WTC11 (cell line): ENCODE data around the gene AOC1. TPM values are rescaled to one million over a fixed set of nuclear protein-coding genes. Genes with fewer than 3 reads are reported as not detected.

ENCODE experiments used
- ATAC-seq: fragments of 200-7000 bp; cut with Tn5 transposase; 2 replicates; pipeline ENCODE4 v1.10.0; 2021; ENCODE audit warnings: mild to moderate bottlenecking, moderate library complexity
- CTCF ChIA-PET: fragments of 300-600 bp; sonication (Branson Sonifier 250); formaldehyde crosslinking; loops from one replicate; lab custom pipeline; 2021; ENCODE audit warnings: antibody characterized with exemption; lab: Charles Lee
- POLR2A ChIA-PET: fragments of 350-600 bp; sonication (Branson Sonifier 250); formaldehyde crosslinking; loops from one replicate; lab custom pipeline; 2021; ENCODE audit warnings: antibody characterized with exemption; lab: Charles Lee
- DNase-seq: peaks from one replicate; pipeline ENCODE4 v3.0.0; 2021; ENCODE audit warnings: low spot score
- H3K27ac Mint-ChIP-seq: 2 replicates; pipeline ENCODE4 v1.8.0; 2021; ENCODE audit warnings: mixed read lengths
- H3K27me3 Mint-ChIP-seq: 2 replicates; pipeline ENCODE4 v1.8.0; 2021; ENCODE audit warnings: low read depth, mild to moderate bottlenecking, moderate library complexity, mixed read lengths
- H3K36me3 Mint-ChIP-seq: 2 replicates; pipeline ENCODE4 v1.8.0; 2021; ENCODE audit warnings: mixed read lengths
- H3K4me1 Mint-ChIP-seq: 2 replicates; pipeline ENCODE4 v1.8.0; 2022; ENCODE audit warnings: mixed read lengths
- H3K4me3 Mint-ChIP-seq: 2 replicates; pipeline ENCODE4 v1.8.0; 2021; ENCODE audit warnings: mild to moderate bottlenecking, moderate library complexity, mixed read lengths
- H3K9me3 Mint-ChIP-seq: 2 replicates; pipeline ENCODE4 v1.8.0; 2021; ENCODE audit warnings: mixed read lengths
- ATF1 ChIP-seq: sonication (generic); formaldehyde crosslinking; IDR thresholded peaks from 2 replicates; pipeline ENCODE4 v1.8.1; 2023; ENCODE audit warnings: mild to moderate bottlenecking, moderate library complexity, missing genetic modification reagents
- E2F5 ChIP-seq: sonication (generic); formaldehyde crosslinking; IDR thresholded peaks from 2 replicates; pipeline ENCODE4 v1.8.1; 2022; ENCODE audit warnings: mild to moderate bottlenecking, moderate library complexity, missing genetic modification reagents
- EMX1 ChIP-seq: fragments of 250-450 bp; sonication (Bioruptor Pico); IDR thresholded peaks from 2 replicates; pipeline ENCODE4 v1.8.0; 2021; ENCODE audit warnings: mild to moderate bottlenecking
- ESRRA ChIP-seq: sonication (generic); formaldehyde crosslinking; IDR thresholded peaks from 2 replicates; pipeline ENCODE4 v1.8.1; 2022; ENCODE audit warnings: mild to moderate bottlenecking, missing genetic modification reagents, borderline replicate concordance
- FOXK1 ChIP-seq: sonication (generic); formaldehyde crosslinking; IDR thresholded peaks from 2 replicates; pipeline ENCODE4 v1.8.0; 2022; ENCODE audit warnings: mild to moderate bottlenecking, moderate library complexity, missing genetic modification reagents
- GABPB1 ChIP-seq: sonication (generic); formaldehyde crosslinking; IDR thresholded peaks from 2 replicates; pipeline ENCODE4 v1.8.1; 2023; ENCODE audit warnings: mild to moderate bottlenecking, missing genetic modification reagents
- HMGA2 ChIP-seq: fragments of 250-450 bp; sonication (Bioruptor Pico); IDR thresholded peaks from 2 replicates; pipeline ENCODE4 v1.4.0; 2021; ENCODE audit warnings: mild to moderate bottlenecking, moderate library complexity
- JUN ChIP-seq: sonication (generic); formaldehyde crosslinking; IDR thresholded peaks from 2 replicates; pipeline ENCODE4 v1.8.0; 2023; ENCODE audit warnings: mild to moderate bottlenecking, missing genetic modification reagents
- KAT7 ChIP-seq: sonication (generic); formaldehyde crosslinking; IDR thresholded peaks from 2 replicates; pipeline ENCODE4 v1.8.1; 2023; ENCODE audit warnings: missing genetic modification reagents, mild to moderate bottlenecking, borderline replicate concordance
- MXD4 ChIP-seq: fragments of 250-450 bp; sonication (Bioruptor Pico); IDR thresholded peaks from 2 replicates; pipeline ENCODE4 v1.8.0; 2021; ENCODE audit warnings: mild to moderate bottlenecking, moderate library complexity, borderline replicate concordance
- NFYB ChIP-seq: sonication (generic); formaldehyde crosslinking; conservative IDR thresholded peaks from 2 replicates; pipeline ENCODE4 v1.8.0; 2022; ENCODE audit warnings: low read depth, missing genetic modification reagents
- NR3C1 ChIP-seq: sonication (generic); formaldehyde crosslinking; conservative IDR thresholded peaks from 2 replicates; pipeline ENCODE4 v1.8.1; 2023; ENCODE audit warnings: low read depth, mild to moderate bottlenecking, missing genetic modification reagents
- OVOL2 ChIP-seq: fragments of 250-450 bp; sonication (Bioruptor Pico); IDR thresholded peaks from 2 replicates; pipeline ENCODE4 v1.9.0; 2021; ENCODE audit warnings: mild to moderate bottlenecking, borderline replicate concordance
- RELA ChIP-seq: sonication (generic); formaldehyde crosslinking; IDR thresholded peaks from 2 replicates; pipeline ENCODE4 v1.8.1; 2022; ENCODE audit warnings: missing genetic modification reagents, mild to moderate bottlenecking, borderline replicate concordance
- RORB ChIP-seq: fragments of 250-450 bp; sonication (Bioruptor Pico); IDR thresholded peaks from 2 replicates; pipeline ENCODE4 v1.9.0; 2021; ENCODE audit warnings: mild to moderate bottlenecking
- SMAD3 ChIP-seq: sonication (generic); formaldehyde crosslinking; IDR thresholded peaks from 2 replicates; pipeline ENCODE4 v1.8.0; 2022; ENCODE audit warnings: missing genetic modification reagents, mild to moderate bottlenecking, borderline replicate concordance
- TEAD4 ChIP-seq: sonication (generic); formaldehyde crosslinking; IDR thresholded peaks from 2 replicates; pipeline ENCODE4 v1.8.0; 2022; ENCODE audit warnings: mild to moderate bottlenecking, missing genetic modification reagents
- USF2 ChIP-seq: sonication (generic); formaldehyde crosslinking; IDR thresholded peaks from 2 replicates; pipeline ENCODE4 v1.8.1; 2023; ENCODE audit warnings: mild to moderate bottlenecking, missing genetic modification reagents, moderate library complexity
- ZBTB21 ChIP-seq: sonication (generic); formaldehyde crosslinking; IDR thresholded peaks from 2 replicates; pipeline ENCODE4 v1.8.1; 2023; ENCODE audit warnings: mild to moderate bottlenecking, missing genetic modification reagents, borderline replicate concordance
- ZNF425 ChIP-seq: fragments of 250-450 bp; sonication (Bioruptor Pico); conservative IDR thresholded peaks from 2 replicates; pipeline ENCODE4 v1.9.0; 2021; ENCODE audit warnings: mild to moderate bottlenecking
- total RNA-seq: library from RNA; stranded (reverse); gene quantifications from 3 replicates; pipeline ENCODE4 v1.2.3, GENCODE V29; 2021
- TF ChIP-seq, protein P1 (sequence below): sonication (generic); formaldehyde crosslinking; IDR thresholded peaks from 2 replicates; pipeline ENCODE4 v1.8.1; 2023; ENCODE audit warnings: mild to moderate bottlenecking, missing genetic modification reagents
- TF ChIP-seq, protein P2 (sequence below): fragments of 200-600 bp; IDR thresholded peaks from 2 replicates; pipeline ENCODE4 v1.8.0; 2022; ENCODE audit warnings: antibody characterized with exemption
- TF ChIP-seq, protein P3 (sequence below): fragments of 250-450 bp; sonication (Bioruptor Pico); IDR thresholded peaks from 2 replicates; pipeline ENCODE4 v1.9.0; 2021; ENCODE audit warnings: mild to moderate bottlenecking
- TF ChIP-seq, protein P4 (sequence below): sonication (generic); formaldehyde crosslinking; IDR thresholded peaks from 2 replicates; pipeline ENCODE4 v1.8.1; 2023; ENCODE audit warnings: mild to moderate bottlenecking, missing genetic modification reagents, moderate library complexity
- TF ChIP-seq, protein P5 (sequence below): sonication (generic); formaldehyde crosslinking; IDR thresholded peaks from 2 replicates; pipeline ENCODE4 v1.8.1; 2022; ENCODE audit warnings: missing genetic modification reagents, borderline replicate concordance

The AOC1 gene
- total RNA-seq, 1 experiment from 2014 or later = 0.17 TPM

DNA sequence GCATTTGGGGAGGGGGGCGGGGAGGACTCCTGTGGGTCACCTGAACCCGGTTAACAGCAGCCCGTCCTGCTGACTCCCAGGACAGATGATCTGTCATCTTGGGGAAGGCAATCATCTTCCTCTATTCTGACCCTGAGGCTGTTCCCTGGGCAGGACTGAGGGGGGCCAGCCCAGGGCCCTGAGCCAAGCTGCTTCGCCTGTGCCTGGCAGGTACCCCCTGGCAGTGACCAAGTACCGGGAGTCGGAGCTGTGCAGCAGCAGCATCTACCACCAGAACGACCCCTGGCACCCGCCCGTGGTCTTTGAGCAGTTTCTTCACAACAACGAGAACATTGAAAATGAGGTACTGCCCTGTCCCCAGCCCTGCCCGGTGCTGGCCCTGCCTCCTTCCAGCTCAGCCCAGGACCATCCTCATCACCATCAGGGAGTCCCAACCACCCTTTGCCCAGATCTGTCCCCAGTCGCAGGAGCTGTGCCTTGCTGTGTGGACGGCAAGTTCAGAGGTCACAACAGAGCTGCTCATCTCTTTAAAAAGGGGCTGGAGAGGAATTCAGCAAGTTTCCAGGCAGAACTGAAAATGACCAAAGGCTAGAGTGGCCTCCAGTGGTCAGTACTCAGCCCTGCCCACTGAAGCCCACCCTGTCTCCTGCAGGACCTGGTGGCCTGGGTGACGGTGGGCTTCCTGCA is 8.1 kb downstream of the AOC1 start (continued):
- TF ChIP-seq, protein P1, sequence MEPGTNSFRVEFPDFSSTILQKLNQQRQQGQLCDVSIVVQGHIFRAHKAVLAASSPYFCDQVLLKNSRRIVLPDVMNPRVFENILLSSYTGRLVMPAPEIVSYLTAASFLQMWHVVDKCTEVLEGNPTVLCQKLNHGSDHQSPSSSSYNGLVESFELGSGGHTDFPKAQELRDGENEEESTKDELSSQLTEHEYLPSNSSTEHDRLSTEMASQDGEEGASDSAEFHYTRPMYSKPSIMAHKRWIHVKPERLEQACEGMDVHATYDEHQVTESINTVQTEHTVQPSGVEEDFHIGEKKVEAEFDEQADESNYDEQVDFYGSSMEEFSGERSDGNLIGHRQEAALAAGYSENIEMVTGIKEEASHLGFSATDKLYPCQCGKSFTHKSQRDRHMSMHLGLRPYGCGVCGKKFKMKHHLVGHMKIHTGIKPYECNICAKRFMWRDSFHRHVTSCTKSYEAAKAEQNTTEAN = no peak
- no peak for TF ChIP-seq EMX1 (CRISPR knock-in tag)
- TF ChIP-seq HMGA2 (CRISPR knock-in tag) = no peak
- no peak for TF ChIP-seq ESRRA (CRISPR knock-in tag)
- no peak for TF ChIP-seq NR3C1
- TF ChIP-seq GABPB1 (CRISPR knock-in tag) = no peak
- no peak for TF ChIP-seq FOXK1 (CRISPR knock-in tag)
- TF ChIP-seq NFYB (CRISPR knock-in tag) = no peak
- TF ChIP-seq TEAD4 (CRISPR knock-in tag) = no peak
- TF ChIP-seq, all 79 proteins: peak for 0

DNA sequence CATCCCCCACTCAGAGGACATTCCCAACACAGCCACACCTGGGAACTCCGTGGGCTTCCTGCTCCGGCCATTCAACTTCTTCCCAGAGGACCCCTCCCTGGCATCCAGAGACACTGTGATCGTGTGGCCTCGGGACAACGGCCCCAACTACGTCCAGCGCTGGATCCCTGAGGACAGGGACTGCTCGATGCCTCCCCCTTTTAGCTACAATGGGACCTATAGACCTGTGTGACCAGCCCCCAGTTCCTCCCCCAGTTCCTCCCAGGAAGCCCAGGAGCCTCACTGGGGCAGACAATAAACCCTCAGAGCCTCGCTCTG is 8.6 kb downstream of the AOC1 start:
- POLR2A ChIA-PET = no interaction called here
- Mint-ChIP-seq H3K27me3 (peaks cover 4% of the 10 kb centered on the region; the same call in 1 of the 2 replicates), H3K4me1 (no peaks in the 10 kb centered on the region), H3K27ac (no peak overlapping the region), H3K36me3 (peaks cover 5% of the 10 kb centered on the region; the same call in 1 of the 2 replicates), H3K9me3 (peaks cover 17% of the 10 kb centered on the region), H3K4me3 (no peak overlapping the region)
- CTCF ChIA-PET = interaction anchor here (1.4 to 1.8 kb wide), 2 partner anchors 37 to 73 kb away, joined by 4 to 5 read pairs; no protein-coding TSS in a partner anchor
- ATAC-seq (no peak), DNase-seq (no peak)
- TF ChIP-seq, protein P2, sequence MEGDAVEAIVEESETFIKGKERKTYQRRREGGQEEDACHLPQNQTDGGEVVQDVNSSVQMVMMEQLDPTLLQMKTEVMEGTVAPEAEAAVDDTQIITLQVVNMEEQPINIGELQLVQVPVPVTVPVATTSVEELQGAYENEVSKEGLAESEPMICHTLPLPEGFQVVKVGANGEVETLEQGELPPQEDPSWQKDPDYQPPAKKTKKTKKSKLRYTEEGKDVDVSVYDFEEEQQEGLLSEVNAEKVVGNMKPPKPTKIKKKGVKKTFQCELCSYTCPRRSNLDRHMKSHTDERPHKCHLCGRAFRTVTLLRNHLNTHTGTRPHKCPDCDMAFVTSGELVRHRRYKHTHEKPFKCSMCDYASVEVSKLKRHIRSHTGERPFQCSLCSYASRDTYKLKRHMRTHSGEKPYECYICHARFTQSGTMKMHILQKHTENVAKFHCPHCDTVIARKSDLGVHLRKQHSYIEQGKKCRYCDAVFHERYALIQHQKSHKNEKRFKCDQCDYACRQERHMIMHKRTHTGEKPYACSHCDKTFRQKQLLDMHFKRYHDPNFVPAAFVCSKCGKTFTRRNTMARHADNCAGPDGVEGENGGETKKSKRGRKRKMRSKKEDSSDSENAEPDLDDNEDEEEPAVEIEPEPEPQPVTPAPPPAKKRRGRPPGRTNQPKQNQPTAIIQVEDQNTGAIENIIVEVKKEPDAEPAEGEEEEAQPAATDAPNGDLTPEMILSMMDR = no peak
- TF ChIP-seq USF2 = no peak
- no peak for TF ChIP-seq ZBTB21 (CRISPR knock-in tag)
- no peak for TF ChIP-seq KAT7 (CRISPR knock-in tag)
- TF ChIP-seq ATF1 (CRISPR knock-in tag) = no peak
- TF ChIP-seq OVOL2 (CRISPR knock-in tag) = no peak
- TF ChIP-seq ZNF425 (CRISPR knock-in tag) = no peak
- TF ChIP-seq TEAD4 (CRISPR knock-in tag) = no peak
- TF ChIP-seq E2F5 (CRISPR knock-in tag) = no peak
- no peak for TF ChIP-seq RORB (CRISPR knock-in tag)
- TF ChIP-seq, protein P3, sequence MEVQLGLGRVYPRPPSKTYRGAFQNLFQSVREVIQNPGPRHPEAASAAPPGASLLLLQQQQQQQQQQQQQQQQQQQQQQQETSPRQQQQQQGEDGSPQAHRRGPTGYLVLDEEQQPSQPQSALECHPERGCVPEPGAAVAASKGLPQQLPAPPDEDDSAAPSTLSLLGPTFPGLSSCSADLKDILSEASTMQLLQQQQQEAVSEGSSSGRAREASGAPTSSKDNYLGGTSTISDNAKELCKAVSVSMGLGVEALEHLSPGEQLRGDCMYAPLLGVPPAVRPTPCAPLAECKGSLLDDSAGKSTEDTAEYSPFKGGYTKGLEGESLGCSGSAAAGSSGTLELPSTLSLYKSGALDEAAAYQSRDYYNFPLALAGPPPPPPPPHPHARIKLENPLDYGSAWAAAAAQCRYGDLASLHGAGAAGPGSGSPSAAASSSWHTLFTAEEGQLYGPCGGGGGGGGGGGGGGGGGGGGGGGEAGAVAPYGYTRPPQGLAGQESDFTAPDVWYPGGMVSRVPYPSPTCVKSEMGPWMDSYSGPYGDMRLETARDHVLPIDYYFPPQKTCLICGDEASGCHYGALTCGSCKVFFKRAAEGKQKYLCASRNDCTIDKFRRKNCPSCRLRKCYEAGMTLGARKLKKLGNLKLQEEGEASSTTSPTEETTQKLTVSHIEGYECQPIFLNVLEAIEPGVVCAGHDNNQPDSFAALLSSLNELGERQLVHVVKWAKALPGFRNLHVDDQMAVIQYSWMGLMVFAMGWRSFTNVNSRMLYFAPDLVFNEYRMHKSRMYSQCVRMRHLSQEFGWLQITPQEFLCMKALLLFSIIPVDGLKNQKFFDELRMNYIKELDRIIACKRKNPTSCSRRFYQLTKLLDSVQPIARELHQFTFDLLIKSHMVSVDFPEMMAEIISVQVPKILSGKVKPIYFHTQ (CRISPR knock-in tag) = no peak
- TF ChIP-seq, protein P4, sequence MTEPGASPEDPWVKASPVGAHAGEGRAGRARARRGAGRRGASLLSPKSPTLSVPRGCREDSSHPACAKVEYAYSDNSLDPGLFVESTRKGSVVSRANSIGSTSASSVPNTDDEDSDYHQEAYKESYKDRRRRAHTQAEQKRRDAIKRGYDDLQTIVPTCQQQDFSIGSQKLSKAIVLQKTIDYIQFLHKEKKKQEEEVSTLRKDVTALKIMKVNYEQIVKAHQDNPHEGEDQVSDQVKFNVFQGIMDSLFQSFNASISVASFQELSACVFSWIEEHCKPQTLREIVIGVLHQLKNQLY (CRISPR knock-in tag) = no peak
- no peak for TF ChIP-seq RELA (CRISPR knock-in tag)
- TF ChIP-seq JUN (CRISPR knock-in tag) = no peak
- TF ChIP-seq, protein P5, sequence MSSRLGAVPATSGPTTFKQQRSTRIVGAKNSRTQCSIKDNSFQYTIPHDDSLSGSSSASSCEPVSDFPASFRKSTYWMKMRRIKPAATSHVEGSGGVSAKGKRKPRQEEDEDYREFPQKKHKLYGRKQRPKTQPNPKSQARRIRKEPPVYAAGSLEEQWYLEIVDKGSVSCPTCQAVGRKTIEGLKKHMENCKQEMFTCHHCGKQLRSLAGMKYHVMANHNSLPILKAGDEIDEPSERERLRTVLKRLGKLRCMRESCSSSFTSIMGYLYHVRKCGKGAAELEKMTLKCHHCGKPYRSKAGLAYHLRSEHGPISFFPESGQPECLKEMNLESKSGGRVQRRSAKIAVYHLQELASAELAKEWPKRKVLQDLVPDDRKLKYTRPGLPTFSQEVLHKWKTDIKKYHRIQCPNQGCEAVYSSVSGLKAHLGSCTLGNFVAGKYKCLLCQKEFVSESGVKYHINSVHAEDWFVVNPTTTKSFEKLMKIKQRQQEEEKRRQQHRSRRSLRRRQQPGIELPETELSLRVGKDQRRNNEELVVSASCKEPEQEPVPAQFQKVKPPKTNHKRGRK = no peak
- no peak for TF ChIP-seq SMAD3 (CRISPR knock-in tag)
- no peak for TF ChIP-seq MXD4
